Natural killer cell treated with Interleukin-12 subunit alpha and Interleukin-12 subunit beta and Interleukin-15 and Interleukin-18, amount 100 ng/mL, for 72 hours (primary cell): ENCODE data around the gene NYNRIN. TPM values are rescaled to one million over a fixed set of nuclear protein-coding genes. Genes with fewer than 3 reads are reported as not detected.

Experiments
- ATAC-seq, 2 donors: fragments of 150-1000 bp; cut with Tn5 transposase in 1 of 2; sonication (Bioruptor Pico), chemical (Tn5 transposase) in 1 of 2; 2 replicates each; pipeline ENCODE4 v1.10.0; 2021
- DNase-seq: peaks from one replicate; pipeline ENCODE4 v3.0.0; 2022; ENCODE audit warnings: low spot score
- H3K27ac Mint-ChIP-seq, 2 donors: 1 replicate in 1 of 2; 2 replicates in 1 of 2; pipeline ENCODE4 v1.8.0; 2022; ENCODE audit warnings: mixed read lengths in 2 of 2, mild to moderate bottlenecking in 1 of 2, moderate library complexity in 1 of 2
- H3K27me3 Mint-ChIP-seq, 2 donors: 1 replicate in 1 of 2; 2 replicates in 1 of 2; pipeline ENCODE4 v1.8.0; 2022; ENCODE audit warnings: mixed read lengths in 2 of 2
- H3K36me3 Mint-ChIP-seq: one replicate; pipeline ENCODE4 v1.8.0; 2022; ENCODE audit warnings: mixed read lengths
- H3K4me1 Mint-ChIP-seq, 2 donors: 1 replicate in 1 of 2; 2 replicates in 1 of 2; pipeline ENCODE4 v1.8.0; 2022; ENCODE audit warnings: low read depth in 2 of 2, mixed read lengths in 2 of 2, mild to moderate bottlenecking in 1 of 2
- H3K4me3 Mint-ChIP-seq: one replicate; pipeline ENCODE4 v1.8.0; 2022; ENCODE audit warnings: mixed read lengths
- H3K9me3 Mint-ChIP-seq: 2 replicates; pipeline ENCODE4 v1.8.0; 2022; ENCODE audit warnings: mixed read lengths
- total RNA-seq, 2 donors: library from RNA; stranded (reverse); gene quantifications; one replicate each; pipeline ENCODE4 v1.2.3, GENCODE V29; 2022

The NYNRIN gene
- total RNA-seq, 2 donors from 2014 or later: 0.11 TPM; not detected in 1

DNA sequence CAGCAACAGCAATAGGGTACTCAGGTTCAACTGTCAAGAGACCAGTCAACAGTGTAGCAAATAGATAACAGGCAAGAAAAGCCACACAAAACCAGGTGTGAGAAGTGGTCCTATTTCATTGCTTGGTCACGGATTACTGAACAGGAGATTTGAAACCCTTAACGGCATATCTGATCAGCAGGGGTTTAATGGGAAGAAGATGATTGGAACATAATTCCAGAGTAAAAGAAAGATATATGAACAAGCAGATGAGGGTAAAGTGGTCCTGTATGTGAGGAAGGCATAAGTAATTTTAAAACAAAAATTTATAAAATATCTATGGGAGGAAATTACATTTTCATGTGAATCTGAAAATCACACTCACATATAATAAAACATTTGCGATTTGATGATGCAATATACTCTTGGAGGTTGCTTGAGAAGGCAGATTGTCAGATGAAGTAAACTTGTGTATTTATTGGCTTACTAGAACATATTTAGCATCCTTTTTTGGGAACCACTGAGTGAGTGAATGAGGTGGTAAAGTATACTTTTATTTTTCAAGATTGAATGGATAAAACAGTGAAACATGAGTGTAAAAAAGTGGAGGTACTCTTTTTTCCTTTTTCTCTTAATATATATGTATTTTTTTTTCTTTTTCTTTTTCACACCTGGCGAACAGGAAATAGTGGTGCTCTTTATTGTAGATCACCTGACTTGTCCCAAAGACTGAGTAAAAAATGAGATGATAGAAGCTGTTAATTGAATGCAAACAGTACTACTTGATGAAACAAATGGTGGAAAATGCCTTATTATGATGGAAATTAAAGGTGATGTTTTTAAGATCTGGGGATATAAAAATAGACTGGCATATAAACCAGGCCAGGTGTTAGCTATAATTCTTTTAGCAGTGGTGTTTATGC lies 65.3 kb downstream of the NYNRIN start:
- H3K9me3 Mint-ChIP-seq: no peaks in the 10 kb centered on the region
- no peak for DNase-seq
- H3K27ac Mint-ChIP-seq: no peak overlapping the region
- H3K27me3 Mint-ChIP-seq: peaks cover 0 to 9% of the 10 kb centered on the region in 2 donors
- ATAC-seq: no peak
- H3K4me3 Mint-ChIP-seq: no peak overlapping the region
- no peaks in the 10 kb centered on the region for H3K36me3 Mint-ChIP-seq
- peaks cover 6 to 9% of the 10 kb centered on the region in 2 donors for H3K4me1 Mint-ChIP-seq

DNA sequence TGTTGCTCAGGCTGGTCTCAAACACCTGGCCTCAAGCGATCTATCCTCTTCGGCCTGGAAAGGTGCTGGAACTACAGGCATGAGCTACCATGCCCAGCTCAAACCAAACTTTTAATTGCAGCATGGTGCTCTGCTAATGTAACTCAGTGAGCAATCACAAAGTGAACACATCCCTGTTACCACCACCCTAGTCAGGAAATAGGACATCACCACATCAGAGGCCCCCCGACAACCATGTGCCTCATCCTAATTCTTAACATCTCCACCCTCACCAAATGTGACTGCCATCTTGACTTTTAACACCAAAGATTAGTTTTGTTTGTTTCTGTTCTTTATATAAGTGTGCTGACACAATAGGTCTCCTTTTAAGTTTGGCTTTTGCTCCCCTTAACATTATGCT lies 66.6 kb downstream of the NYNRIN start:
- Mint-ChIP-seq H3K27ac (no peak overlapping the region), H3K9me3 (no peaks in the 10 kb centered on the region), H3K4me1 (peaks cover 6 to 9% of the 10 kb centered on the region in 2 donors), H3K27me3 (peaks cover 0 to 9% of the 10 kb centered on the region in 2 donors), H3K36me3 (no peaks in the 10 kb centered on the region), H3K4me3 (no peak overlapping the region)
- ATAC-seq (no peak), DNase-seq (no peak)

DNA sequence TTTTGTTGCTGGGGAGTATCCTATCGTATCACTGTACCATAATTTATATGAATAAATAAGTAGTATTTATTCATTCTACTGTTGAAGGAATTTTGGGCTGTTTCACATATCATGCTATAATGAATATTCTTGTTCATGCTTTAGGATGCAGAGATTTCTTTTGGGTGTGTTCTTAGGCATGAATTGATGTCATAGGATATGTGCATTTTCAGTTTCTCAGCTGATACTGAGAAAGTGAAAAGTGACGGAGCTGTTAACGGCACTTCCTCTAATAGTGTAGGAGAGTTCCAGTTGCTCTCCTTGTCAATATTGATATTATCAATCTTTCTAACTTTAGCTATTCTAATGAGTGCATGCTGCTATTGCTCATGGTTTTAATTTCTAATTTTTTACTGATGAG lies 67.0 kb downstream of the NYNRIN start:
- no peak for DNase-seq
- Mint-ChIP-seq H3K27ac (no peak overlapping the region), H3K4me1 (peaks cover 6 to 9% of the 10 kb centered on the region in 2 donors), H3K27me3 (peaks cover 0 to 9% of the 10 kb centered on the region in 2 donors), H3K4me3 (no peak overlapping the region), H3K36me3 (no peaks in the 10 kb centered on the region), H3K9me3 (no peaks in the 10 kb centered on the region)
- ATAC-seq: no peak

Other genes starting within 250 kb of the NYNRIN start
- gene IRF9, start 237.7 kb upstream of the NYNRIN start, total RNA-seq: 100 to 1,000 TPM; 135 to 227 TPM
- gene REC8, start 226.9 kb upstream of the NYNRIN start, total RNA-seq: 10 to 100 TPM; 52.1 to 85.9 TPM
- 100 to 1,000 TPM in 1 of 2 donors, 10 to 100 TPM in 1; 52.8 to 145 TPM for gene IPO4, start 210.2 kb upstream of the NYNRIN start, total RNA-seq
- 10 to 100 TPM; 27.6 to 30.2 TPM for gene TM9SF1, start 203.6 kb upstream of the NYNRIN start, total RNA-seq
- under 1 TPM in 1 of 2 donors, not detected in 1; 0.95 TPM for gene TSSK4, start 193.3 kb upstream of the NYNRIN start, total RNA-seq
- 10 to 100 TPM; 66.2 to 95.0 TPM for gene CHMP4A, start 185.5 kb upstream of the NYNRIN start, total RNA-seq
- gene MDP1, start 182.9 kb upstream of the NYNRIN start, total RNA-seq: 10 to 100 TPM in 1 of 2 donors, 1 to 10 TPM in 1; 9.1 to 11.3 TPM
- 100 to 1,000 TPM; 196 to 199 TPM for gene NEDD8, start 166.6 kb upstream of the NYNRIN start, total RNA-seq
- 10 to 100 TPM; 40.5 to 54.5 TPM for gene GMPR2, start 166.1 kb upstream of the NYNRIN start, total RNA-seq
- 100 to 1,000 TPM in 1 of 2 donors, 10 to 100 TPM in 1; 77.7 to 103 TPM for gene TINF2, start 156.4 kb upstream of the NYNRIN start, total RNA-seq
- gene TGM1, start 135.8 kb upstream of the NYNRIN start, total RNA-seq: 1 to 10 TPM; 2.5 to 8.7 TPM
- gene RABGGTA, start 127.4 kb upstream of the NYNRIN start, total RNA-seq: 10 to 100 TPM; 37.6 to 47.5 TPM
- 10 to 100 TPM; 15.6 to 17.4 TPM for gene DHRS1, start 99.2 kb upstream of the NYNRIN start, total RNA-seq
- gene NOP9, start 99.2 kb upstream of the NYNRIN start, total RNA-seq: 10 to 100 TPM; 38.5 to 59.0 TPM
- 10 to 100 TPM in 1 of 2 donors, 1 to 10 TPM in 1; 6.8 to 20.2 TPM for gene CIDEB, start 91.0 kb upstream of the NYNRIN start, total RNA-seq
- gene LTB4R2, start 88.9 kb upstream of the NYNRIN start, total RNA-seq: 10 to 100 TPM; 13.7 to 27.1 TPM
- gene LTB4R, start 87.5 kb upstream of the NYNRIN start, total RNA-seq: 10 to 100 TPM; 13.2 to 37.3 TPM
- gene ADCY4, start 63.9 kb upstream of the NYNRIN start, total RNA-seq: 1 to 10 TPM; 1.0 to 1.9 TPM
- gene RIPK3, start 59.0 kb upstream of the NYNRIN start, total RNA-seq: 10 to 100 TPM; 12.5 to 15.5 TPM
- gene NFATC4, start 30.8 kb upstream of the NYNRIN start, total RNA-seq: not detected
- gene CBLN3, start 30.7 kb downstream of the NYNRIN start, total RNA-seq: 10 to 100 TPM in 1 of 2 donors, 1 to 10 TPM in 1; 5.3 to 10.9 TPM
- gene KHNYN, start 31.0 kb downstream of the NYNRIN start, total RNA-seq: 10 to 100 TPM; 61.7 to 65.3 TPM
- 10 to 100 TPM; 33.2 to 50.7 TPM for gene SDR39U1, start 43.8 kb downstream of the NYNRIN start, total RNA-seq
- gene CMA1, start 109.3 kb downstream of the NYNRIN start, total RNA-seq: not detected
- gene CTSG, start 177.2 kb downstream of the NYNRIN start, total RNA-seq: not detected
- gene GZMH, start 210.7 kb downstream of the NYNRIN start, total RNA-seq: 10 to 100 TPM; 20.8 to 37.3 TPM
- 1,000 to 10,000 TPM; 1,173 to 2,090 TPM for gene GZMB, start 235.2 kb downstream of the NYNRIN start, total RNA-seq